ENCODE measurements around the gene UBAC1. TPM values are rescaled to one million over a fixed set of nuclear protein-coding genes. Genes with fewer than 3 reads are reported as not detected.
"Not testable (repeated sequence)": the region's sequence is repeated elsewhere in the genome, so short reads cannot be mapped to it uniquely, and the experiment has no call there.

Gene UBAC1
- total and polyA plus RNA-seq, 4 donors, result 37.8 to 49.5 (median 39.7) TPM

- Histone ChIP-seq H3K9me3 (ENCODE audit: control insufficient read depth in 4 of 4, insufficient read depth in 3 of 4, low read length in 3 of 4) (peaks cover 0 to 4% (median 0%) of the 10 kb centered on the region in 4 donors), H3K9ac (ENCODE audit: insufficient read depth in 1 of 2, low read length in 2 of 2) (no peak overlapping the region), H3K4me3 (no peak overlapping the region), H3K4me1 (ENCODE audit: control insufficient read depth in 5 of 5, insufficient read depth in 5 of 5, low read length in 5 of 5) (peaks cover 10 to 16% (median 13%) of the 10 kb centered on the region in 5 donors), H3K27ac (ENCODE audit: low read depth in 1 of 2, low read length in 1 of 2) (no peak overlapping the region), H3K27me3 (ENCODE audit: control insufficient read depth in 3 of 3, insufficient read depth in 3 of 3, low read length in 2 of 3) (no peaks in the 10 kb centered on the region), H3K36me3 (ENCODE audit: control insufficient read depth in 4 of 4, insufficient read depth in 4 of 4, low read length in 4 of 4) (peaks cover 0 to 7% (median 0%) of the 10 kb centered on the region in 4 donors)
- TF ChIP-seq, protein P1, sequence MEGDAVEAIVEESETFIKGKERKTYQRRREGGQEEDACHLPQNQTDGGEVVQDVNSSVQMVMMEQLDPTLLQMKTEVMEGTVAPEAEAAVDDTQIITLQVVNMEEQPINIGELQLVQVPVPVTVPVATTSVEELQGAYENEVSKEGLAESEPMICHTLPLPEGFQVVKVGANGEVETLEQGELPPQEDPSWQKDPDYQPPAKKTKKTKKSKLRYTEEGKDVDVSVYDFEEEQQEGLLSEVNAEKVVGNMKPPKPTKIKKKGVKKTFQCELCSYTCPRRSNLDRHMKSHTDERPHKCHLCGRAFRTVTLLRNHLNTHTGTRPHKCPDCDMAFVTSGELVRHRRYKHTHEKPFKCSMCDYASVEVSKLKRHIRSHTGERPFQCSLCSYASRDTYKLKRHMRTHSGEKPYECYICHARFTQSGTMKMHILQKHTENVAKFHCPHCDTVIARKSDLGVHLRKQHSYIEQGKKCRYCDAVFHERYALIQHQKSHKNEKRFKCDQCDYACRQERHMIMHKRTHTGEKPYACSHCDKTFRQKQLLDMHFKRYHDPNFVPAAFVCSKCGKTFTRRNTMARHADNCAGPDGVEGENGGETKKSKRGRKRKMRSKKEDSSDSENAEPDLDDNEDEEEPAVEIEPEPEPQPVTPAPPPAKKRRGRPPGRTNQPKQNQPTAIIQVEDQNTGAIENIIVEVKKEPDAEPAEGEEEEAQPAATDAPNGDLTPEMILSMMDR (IDR thresholded peaks at IDR 0.05; ENCODE audit: control extremely low read depth, extremely low read depth), result no peak
- DNase-seq, result no peak
- ATAC-seq (ENCODE audit: insufficient read depth, low FRiP score), result no peak
- WGBS, 2 donors, result 94% methylated on average over 4 of the region's 4 CpGs
Measured at GRCh38 chr9:135895202-135895848, 65.8 kb downstream of the UBAC1 start.

- Histone ChIP-seq H3K4me3 (no peak overlapping the region), H3K9ac (ENCODE audit: insufficient read depth in 1 of 2, low read length in 2 of 2) (no peak overlapping the region), H3K9me3 (ENCODE audit: control insufficient read depth in 4 of 4, insufficient read depth in 3 of 4, low read length in 3 of 4) (peaks cover 0 to 4% (median 0%) of the 10 kb centered on the region in 4 donors), H3K4me1 (ENCODE audit: control insufficient read depth in 5 of 5, insufficient read depth in 5 of 5, low read length in 5 of 5) (peaks cover 12 to 36% (median 18%) of the 10 kb centered on the region in 5 donors), H3K36me3 (ENCODE audit: control insufficient read depth in 4 of 4, insufficient read depth in 4 of 4, low read length in 4 of 4) (peaks cover 0 to 4% (median 0%) of the 10 kb centered on the region in 4 donors), H3K27ac (ENCODE audit: low read depth in 1 of 2, low read length in 1 of 2) (no peak overlapping the region), H3K27me3 (ENCODE audit: control insufficient read depth in 3 of 3, insufficient read depth in 3 of 3, low read length in 2 of 3) (no peaks in the 10 kb centered on the region)
- TF ChIP-seq, protein P1 (IDR thresholded peaks at IDR 0.05; ENCODE audit: control extremely low read depth, extremely low read depth), result no peak
- 74 to 91% methylated on average over 1 of the region's 1 CpG for WGBS, 2 donors
- ATAC-seq (ENCODE audit: insufficient read depth, low FRiP score) (no peak), DNase-seq (no peak)
Measured at GRCh38 chr9:135893104-135893503, 68.1 kb downstream of the UBAC1 start.

GRCh38 chr9:135892327-135892726 is 68.8 kb downstream of the UBAC1 start:
- H3K4me3 ChIP-seq; H3K36me3 ChIP-seq (ENCODE audit: control insufficient read depth in 4 of 4, insufficient read depth in 4 of 4, low read length in 4 of 4); H3K9ac ChIP-seq (ENCODE audit: insufficient read depth in 1 of 2, low read length in 2 of 2); DNase-seq; H3K27me3 ChIP-seq (ENCODE audit: control insufficient read depth in 3 of 3, insufficient read depth in 3 of 3, low read length in 2 of 3); ATAC-seq (ENCODE audit: insufficient read depth, low FRiP score); H3K9me3 ChIP-seq (ENCODE audit: control insufficient read depth in 4 of 4, insufficient read depth in 3 of 4, low read length in 3 of 4); H3K27ac ChIP-seq (ENCODE audit: low read depth in 1 of 2, low read length in 1 of 2): not testable (repeated sequence)
- WGBS, 2 donors, result 95 to 97% methylated on average over 6 of the region's 6 CpGs
- peaks cover 16 to 43% (median 20%) of the 10 kb centered on the region in 5 donors for H3K4me1 ChIP-seq (ENCODE audit: control insufficient read depth in 5 of 5, insufficient read depth in 5 of 5, low read length in 5 of 5)

GRCh38 chr9:135891027-135891631 is 70.0 kb downstream of the UBAC1 start:
- DNase-seq, result peak in 2 of 3 donors; percentile 32 to 51
- Histone ChIP-seq H3K27ac (ENCODE audit: low read depth in 1 of 2, low read length in 1 of 2) (no peak overlapping the region), H3K27me3 (ENCODE audit: control insufficient read depth in 3 of 3, insufficient read depth in 3 of 3, low read length in 2 of 3) (no peaks in the 10 kb centered on the region), H3K36me3 (ENCODE audit: control insufficient read depth in 4 of 4, insufficient read depth in 4 of 4, low read length in 4 of 4) (no peaks in the 10 kb centered on the region), H3K4me1 (ENCODE audit: control insufficient read depth in 5 of 5, insufficient read depth in 5 of 5, low read length in 5 of 5) (peaks cover 16 to 43% (median 21%) of the 10 kb centered on the region in 5 donors), H3K9me3 (ENCODE audit: control insufficient read depth in 4 of 4, insufficient read depth in 3 of 4, low read length in 3 of 4) (peaks cover 0 to 4% (median 0%) of the 10 kb centered on the region in 4 donors), H3K9ac (ENCODE audit: insufficient read depth in 1 of 2, low read length in 2 of 2) (no peak overlapping the region), H3K4me3 (no peak overlapping the region)
- TF ChIP-seq, protein P1 (IDR thresholded peaks at IDR 0.05; ENCODE audit: control extremely low read depth, extremely low read depth), result no peak
- ATAC-seq (ENCODE audit: insufficient read depth, low FRiP score), result no peak
- 76 to 80% methylated on average over 8 of the region's 8 CpGs for WGBS, 2 donors

Data from lung (tissue), 12 donors.